HG03460 (cell line): ENCODE data around the gene RHOBTB1.
A peak's percentile ranks its signal among the peaks of the same experiment; 100 is the strongest.

Experiments used
- ATAC-seq: cut with Tn5 transposase; IDR thresholded peaks from one replicate; pipeline ENCODE4 v1.9.1; 2021; ENCODE audit not compliant: unreplicated experiment

The RHOBTB1 gene

DNA sequence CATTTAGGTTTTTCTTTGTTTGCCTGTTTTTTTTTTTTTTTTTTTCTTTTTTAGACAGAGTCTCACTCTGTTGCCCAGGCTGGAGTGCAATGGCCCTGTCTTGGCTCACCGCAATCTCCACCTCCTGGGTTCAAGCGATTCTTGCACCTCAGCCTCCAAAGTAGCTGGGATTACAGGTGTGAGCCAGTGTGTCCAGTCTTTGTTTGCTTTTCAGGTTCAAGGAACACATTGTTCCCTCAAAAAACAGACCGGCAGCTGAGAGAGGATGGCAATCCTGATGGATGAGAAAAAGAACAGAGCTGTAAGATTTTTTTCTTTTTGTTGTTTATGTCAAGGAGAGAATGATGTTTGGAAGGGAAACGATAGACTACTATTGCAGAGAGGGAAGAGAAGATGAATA is 23.3 kb upstream of the RHOBTB1 start:
- ATAC-seq: no peak

DNA sequence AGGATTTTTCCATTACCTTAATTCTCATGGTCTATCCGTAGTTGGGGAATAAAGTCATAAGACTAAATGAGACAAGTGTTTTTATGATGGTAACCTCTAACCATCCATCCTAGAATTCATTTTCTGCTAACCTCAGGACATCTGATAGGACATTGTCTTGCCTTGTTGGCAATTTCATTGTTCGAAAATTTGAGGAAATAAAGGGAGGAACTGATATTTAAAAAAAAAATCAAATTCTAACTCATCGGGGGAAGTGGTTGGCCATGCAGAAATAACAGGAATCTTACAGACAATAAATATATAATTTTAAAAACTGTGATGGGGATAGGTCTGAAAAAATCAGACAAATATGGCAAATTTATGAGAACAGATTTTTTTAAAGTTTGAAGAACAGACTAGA is 21.7 kb upstream of the RHOBTB1 start:
- no peak for ATAC-seq

DNA sequence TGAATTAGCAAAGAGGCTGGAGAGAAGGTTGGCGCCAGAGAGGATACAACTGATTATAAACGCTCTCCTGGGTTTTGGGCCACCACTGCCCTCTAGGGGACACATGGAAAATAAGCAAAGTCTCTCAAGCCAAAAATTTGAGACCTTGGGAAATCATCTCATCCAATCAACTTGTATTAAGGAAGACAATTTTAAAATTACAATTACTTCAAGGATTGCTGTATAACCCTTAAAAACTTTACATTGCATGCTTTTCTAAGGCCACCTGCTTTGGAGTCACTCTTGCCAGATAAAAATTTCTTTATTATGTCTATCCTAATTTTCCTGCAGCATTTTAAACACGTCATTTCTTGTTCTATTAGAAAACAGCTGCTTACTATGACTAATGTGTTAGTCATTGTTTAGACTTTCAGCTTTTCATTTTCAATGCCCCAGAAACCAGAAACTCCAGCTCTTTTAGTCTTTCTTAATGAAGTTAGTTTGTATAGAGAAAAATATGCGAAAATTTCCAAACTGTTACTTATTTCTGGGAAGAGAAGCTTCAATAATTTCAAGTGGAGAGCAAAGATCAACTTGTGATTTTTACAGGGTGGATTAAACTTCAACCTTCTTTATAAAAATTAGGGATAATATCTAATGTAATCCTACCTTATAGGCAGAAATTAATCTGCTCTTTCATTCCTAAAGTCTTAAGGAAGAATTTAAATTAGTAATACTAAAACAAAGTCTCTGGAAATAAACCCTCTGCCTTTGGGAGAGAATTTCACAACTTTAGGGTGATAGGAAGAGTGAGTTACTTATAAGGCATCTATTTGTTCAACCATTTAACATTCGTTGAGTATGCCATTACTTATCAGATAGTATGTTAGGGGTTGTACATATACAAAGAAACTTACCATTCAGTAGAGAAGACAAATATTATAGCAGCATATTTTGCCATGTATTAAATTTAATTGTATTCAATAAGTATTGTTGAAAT is 20.6 kb upstream of the RHOBTB1 start:
- no peak for ATAC-seq

DNA sequence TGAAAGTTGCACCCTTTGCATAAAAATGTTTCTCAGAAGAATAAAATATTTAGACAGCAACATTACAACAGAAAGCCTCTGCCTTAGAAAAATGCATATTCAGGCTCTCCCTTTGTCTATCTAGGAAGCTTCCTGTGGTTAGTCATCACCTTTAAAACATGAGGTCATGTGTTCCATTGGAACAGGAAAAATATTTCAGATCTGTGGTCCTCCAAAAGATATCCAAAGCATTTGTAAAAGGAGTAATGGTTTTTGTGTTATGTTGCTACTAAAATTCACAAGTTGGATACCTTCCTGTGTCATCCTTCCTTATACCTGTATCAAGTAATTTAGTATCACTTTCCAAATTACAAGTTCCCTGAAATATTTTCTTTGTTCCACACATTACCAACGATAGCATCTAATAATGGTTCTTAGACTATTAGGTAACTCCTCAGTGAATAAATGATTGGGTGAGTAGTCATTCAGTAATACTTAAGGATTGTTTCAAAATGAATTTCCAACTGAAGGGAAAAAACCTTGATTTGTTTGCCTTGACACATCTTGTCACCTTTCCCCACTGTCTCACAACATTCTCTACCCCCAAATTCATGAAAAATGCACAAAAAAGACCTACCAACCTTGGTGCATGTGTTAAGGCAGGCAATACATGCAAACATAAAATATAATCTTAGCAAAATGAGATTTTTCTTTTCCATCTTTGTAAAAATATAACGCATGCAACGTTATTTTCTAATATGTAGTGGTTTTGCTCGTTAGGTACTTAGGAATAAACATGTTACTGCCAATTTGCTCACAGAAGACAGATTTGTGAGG is 19.7 kb upstream of the RHOBTB1 start:
- no peak for ATAC-seq

DNA sequence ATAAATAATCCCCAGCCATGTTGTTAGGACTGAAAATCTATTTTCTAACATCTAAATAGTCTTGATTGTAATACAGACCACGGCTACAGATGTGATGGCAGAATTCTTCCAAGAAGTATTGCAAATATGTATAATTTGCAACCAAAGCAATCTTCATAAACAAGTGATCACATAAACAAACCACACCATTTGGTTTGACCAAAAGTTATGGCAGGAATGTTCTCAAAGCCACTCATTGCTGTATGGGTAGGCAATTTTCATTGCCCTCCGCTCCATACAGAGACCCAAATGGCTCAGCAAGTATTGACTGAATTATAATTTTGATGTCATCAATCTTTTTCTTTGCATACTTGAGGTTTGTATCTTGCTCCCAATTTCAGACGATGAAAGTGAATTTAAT is 19.0 kb upstream of the RHOBTB1 start:
- no peak for ATAC-seq

DNA sequence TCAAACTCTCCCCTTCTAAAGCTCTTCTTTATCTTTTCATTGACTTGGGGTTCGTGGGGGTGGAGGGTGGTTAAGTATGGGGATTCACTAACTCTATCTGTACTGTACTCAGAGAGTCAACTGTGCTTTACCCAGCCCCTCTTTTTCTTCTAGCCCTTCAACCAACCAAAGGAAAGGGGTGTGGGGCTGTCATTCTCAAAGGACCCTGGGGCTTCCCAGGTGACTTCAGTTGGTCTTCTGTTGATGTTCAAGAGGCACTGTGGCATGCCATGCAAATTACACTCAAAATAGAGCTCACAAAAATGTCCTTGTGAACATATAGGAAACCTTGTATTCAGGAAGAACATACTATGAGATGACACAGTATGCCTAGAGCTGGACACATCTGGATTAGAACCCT is 16.9 kb upstream of the RHOBTB1 start:
- ATAC-seq: no peak

DNA sequence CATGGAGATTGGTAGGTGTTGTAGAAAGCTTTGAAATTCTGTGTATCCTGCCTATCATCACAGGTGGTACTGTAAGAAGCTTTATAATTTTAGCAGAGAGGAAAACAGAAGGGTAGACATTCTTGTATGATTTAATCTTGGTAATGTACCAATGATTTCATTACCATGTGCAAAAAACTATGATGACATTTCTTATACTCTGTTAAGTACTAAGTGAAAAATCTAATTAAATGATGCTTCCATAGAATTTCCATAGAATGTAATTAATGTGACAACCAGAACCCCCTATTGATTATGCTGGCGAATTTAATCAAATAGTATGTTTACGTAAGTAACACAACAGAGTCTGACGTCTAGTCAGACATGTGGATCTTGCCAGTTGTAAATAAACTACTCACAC is 16.0 kb upstream of the RHOBTB1 start:
- no peak for ATAC-seq

DNA sequence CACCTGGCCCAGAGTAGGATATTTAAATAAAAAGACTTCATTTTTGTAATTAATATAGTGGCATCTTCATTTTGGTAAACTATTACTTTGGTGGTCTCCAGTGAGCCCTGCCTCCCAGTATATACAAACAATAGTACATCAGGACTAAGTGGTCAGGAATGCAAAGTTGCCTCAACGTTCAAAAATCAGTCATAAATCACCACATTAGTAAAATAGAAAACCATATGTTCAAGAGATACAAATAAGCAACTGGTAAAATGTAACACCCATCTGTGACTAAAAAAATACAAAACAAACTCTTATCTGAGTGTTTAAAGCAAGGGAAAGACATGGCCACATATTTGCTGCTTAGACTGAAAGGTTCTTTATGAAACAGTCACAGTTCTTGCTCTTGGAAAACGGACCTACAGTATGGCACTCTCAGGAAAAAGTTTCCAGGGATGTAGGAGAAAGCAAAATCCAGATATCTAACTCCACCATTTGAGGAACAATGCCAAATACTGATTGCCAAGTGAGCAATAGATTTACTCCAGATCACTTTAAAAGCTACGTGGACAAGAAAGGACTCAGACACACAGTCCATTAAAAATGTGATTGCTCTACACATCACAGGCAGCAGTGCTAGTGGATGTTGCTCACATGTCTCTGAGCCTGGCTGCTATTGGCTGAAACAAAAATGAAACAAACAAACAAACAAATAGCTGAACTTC is 15.1 kb upstream of the RHOBTB1 start:
- ATAC-seq: no peak

DNA sequence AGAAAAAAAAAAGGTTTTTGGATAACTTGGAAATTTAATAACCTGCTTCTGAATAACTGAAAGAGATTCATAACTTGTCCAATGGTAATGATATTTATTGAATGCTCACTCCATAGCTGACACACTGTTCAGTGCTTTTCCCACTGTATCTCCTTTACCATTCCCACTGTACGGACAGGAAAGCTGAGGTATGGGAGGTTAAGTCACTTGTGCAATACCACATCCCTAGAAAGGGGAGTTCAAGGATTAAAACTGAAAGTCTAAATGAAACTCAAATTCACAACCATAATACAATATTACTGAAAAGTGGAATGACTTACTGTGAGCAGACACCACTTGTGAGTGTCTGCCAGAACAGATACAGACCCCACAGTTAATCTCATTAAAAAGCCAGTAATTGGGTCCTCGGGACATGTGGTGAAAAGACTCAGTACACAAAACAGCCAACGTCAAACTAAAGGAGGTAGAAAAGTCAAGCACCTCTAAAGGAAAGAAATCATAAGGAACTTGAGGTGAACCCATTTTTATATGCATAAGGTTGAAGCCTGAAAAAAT is 13.8 kb upstream of the RHOBTB1 start:
- ATAC-seq: no peak

DNA sequence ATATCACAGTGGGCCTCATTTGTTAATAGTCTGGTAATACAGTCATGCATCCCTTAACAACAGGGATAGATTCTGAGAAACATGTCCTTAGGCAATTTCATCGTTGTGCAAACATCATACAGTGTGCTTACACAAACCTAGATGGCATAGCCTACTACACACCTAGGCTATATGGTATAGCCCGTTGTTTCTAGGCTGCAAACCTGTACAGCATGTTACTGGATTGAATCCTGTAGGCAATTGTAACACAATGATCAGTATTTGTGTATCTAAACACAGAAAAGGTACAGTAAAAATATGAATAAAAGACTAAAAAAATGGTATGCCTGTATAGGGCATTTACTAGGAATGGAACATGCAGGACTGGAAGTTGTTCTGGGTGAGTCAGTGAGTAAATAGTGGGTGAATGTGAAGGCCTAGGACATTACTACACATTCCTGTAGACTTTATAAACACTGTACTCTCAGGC is 12.0 kb upstream of the RHOBTB1 start:
- ATAC-seq: no peak

DNA sequence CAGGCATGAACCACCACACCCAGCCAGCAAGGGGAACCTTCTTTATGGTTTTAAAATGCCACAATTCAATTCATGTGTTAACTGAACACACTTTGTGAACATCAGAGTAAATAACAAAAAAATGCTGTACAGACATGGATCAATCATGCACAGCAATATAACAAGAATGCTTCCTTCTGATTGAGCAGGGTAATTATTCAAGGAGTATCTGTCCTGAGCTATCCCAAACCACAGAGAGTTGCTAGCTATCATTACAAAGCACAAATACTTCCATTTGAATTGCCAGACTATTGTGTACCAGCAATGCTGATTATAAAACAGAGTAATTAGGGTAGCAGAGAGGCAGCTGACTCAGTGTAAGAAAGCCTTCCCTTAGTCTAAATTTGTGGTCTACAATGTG is 11.3 kb upstream of the RHOBTB1 start:
- no peak for ATAC-seq

DNA sequence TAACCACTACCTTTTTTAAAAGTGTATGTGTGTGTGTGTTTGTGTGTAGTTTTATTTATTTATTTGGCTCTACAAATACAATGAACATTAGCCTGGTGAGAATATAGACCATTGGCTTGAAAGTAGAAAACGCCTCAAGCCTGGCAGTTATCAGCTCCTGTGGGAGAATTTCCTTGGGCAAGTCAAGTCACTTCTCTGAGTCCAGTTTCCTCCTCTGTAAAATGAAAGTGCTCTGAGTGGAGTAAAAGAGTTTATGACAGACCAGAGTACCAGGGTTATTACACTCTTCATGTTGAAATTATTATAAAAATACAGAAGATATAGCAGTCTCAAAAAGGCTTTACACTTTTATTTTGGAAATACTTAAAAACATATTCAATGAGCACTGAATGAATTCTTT is 10.1 kb upstream of the RHOBTB1 start:
- no peak for ATAC-seq

DNA sequence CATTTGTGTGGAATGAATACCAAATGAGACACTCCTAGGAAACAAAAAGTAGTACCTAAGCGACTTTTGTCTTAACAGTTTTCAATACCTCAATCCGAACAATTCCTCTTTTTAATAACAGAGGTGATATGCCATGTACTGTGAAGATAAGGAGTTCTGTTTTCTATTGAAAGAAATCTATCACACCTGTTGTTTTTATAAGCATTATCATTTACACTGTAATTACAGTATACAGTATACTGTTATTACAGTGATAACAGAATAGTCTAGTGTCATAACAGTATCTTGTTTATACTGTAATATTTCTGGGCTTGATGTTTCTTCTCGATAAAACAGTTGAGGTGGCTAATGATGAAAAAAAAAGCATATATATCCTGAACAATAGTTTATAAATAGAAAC is 9.4 kb upstream of the RHOBTB1 start:
- no peak for ATAC-seq

DNA sequence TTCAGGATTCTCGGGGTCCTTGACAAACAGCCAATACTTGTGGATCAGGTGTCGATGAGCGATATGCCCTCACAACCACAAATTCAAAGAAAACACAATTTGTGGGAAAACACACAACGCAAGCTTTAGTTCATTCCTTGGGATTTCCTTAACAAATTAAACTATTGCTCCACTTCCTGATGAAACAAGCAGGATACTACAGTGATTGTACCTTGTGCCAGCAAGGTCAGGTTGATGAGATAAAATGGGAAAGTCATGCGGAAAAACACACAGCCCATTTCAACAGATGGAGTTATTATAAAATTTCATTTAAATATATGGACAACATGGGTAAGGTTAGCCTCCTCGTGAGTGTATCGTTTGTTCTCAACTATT is 8.8 kb upstream of the RHOBTB1 start:
- no peak for ATAC-seq

DNA sequence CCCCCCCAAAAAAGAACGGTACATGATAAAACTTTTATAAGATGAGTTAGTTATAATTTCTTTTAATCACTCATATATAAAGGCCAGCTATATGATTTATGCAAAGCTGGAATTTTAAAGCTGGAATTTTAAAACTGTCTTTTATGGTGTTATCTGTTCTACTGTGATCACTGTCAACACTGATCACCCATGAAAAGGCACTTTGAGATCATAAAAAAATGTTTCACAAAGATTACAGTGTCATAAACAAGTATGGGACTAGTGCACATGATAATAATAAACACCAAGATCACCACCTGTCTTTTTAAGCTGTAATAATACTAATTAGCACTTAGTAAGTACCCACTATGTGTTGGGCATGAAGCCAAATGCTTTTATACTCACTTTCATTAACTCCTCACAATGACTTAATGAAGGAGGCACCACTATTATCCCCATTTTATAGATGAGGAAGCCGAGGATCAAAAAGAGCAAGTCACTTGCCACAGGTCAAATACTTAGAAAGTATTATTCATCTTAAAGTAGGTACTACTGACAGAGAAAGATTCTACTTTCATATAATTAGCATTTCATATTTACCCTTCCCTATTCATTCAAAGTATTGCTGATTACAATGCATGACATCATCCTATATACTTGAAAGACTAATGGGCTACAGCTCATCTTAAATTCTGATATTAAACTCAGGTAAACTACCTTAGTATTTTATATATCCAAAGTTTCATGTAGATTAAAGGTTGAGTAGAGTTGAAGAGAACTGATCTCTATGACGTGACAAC is 8.3 kb upstream of the RHOBTB1 start:
- ATAC-seq: no peak

DNA sequence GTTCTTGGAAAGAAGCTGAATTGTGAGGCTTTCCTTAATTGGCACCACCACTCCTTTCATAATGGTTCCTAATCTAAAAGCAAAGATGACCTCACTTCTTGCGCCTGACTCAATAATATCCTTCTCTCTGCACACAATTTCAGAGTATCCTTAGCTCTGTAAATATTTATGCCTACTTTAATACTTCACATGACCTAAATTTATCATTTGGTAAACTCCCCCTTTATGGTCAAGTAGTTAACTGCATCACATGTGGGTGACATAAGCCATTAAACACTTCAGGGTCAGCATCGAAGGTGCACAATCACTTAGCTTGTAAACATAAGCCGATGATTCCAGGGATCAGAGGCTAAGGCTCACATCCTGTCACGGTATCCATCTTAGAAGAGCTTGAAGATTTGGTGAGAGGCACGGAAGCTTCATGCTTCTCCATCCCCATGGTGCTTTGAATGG is 7.3 kb upstream of the RHOBTB1 start:
- ATAC-seq: no peak

DNA sequence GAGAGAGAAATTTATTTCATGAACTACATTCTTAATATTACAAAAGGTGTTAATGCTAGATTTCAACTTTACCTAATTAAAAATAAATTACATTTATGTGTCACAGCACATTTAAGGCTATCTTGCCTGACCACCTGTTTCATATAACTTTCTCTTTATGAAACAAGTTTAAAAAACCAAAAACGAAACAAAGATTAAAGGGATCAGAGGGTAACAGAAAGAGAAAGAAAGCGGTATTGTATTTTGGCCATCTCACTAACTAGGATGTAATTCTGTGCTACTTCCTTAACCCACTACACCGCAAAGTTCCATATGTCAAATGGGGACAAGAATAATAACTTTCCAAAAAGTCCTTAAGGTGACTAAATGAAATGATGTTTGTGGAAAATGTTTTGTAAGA is 6.3 kb upstream of the RHOBTB1 start:
- ATAC-seq: peak; percentile 42

DNA sequence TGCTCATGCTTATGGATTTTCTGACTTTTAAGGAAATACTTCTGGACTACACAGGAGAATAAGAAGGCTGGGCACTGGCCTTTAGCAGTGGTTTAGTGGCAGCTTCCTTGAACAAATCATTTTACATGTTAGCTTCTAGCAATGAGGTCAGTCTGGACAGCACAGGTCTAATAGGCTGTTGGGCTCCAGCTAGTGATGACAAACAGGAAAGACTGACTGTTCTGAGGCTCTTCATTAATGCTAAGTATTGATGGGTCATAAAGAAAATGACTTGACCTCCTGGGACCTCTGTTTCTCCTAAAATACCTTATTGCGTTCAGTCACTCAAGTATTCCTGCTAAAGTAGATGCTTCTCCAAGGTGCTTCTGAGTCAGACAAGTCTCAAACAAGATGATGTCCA is 4.9 kb upstream of the RHOBTB1 start:
- ATAC-seq: no peak

DNA sequence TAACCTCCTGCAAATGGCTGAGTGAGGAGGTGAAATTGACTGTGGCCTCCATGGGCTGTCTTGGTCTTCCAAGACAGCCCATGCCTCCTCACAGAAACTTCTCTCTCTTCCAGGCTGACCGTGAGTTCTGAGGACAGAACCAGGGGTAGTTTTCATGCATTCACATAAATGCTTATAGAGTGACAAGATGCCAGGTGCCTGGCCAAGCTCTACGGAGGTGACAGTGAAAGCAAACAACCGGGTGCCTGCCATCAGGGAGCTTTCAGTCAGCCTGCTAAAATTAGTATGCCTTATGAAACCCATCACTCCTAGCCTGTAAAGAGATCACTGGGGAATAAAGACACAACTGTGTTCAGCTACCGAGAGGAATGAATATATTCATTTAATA is 919 bp upstream of the RHOBTB1 start:
- ATAC-seq: no peak

DNA sequence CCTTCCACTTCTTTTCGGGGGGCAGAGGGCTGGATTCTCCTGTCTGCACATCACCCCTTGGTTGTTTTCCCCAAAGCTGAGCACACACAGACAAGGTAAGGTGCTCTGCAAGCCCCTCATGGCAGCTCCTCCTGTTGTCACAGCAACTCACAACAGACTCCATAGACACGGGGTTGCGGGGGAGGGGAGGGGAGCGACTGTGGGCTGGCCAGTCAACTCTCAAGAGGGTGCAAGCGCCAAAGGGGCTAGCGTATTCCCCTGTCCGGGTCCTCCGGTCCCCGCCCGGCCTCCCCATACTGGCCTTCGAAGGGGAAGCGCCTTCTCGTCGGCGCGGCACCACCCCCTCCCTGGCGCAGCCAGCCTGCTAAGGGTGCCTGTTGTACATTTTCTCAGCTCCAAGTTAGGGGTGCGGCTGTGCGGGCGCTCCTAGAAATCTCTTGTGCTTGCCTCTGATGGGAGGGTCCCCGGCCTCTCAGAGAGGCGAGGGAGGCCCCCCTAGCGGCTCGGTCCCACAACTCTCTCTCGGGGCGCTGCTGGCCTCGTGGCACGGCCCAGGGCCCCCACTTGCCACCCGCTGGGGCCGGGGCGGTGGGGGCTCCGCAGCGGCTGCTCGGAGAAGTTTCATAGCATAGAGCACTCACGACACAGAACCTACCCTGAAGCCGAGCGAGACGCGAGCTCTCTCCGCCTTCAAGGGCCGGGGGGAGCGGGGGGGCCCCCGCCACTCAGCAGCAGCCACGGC is 498 bp downstream of the RHOBTB1 start:
- ATAC-seq: peak; percentile 31
